DMS53 treated with DMSO at 0.1 percent for 48 hours (cell line): ENCODE results near the gene SDK1.

Experiments
- DNase-seq: peaks from one replicate; lab custom pipeline; 2025; ENCODE audit not compliant: unreplicated experiment; lab: John Stamatoyannopoulos, UW

Gene SDK1

DNA sequence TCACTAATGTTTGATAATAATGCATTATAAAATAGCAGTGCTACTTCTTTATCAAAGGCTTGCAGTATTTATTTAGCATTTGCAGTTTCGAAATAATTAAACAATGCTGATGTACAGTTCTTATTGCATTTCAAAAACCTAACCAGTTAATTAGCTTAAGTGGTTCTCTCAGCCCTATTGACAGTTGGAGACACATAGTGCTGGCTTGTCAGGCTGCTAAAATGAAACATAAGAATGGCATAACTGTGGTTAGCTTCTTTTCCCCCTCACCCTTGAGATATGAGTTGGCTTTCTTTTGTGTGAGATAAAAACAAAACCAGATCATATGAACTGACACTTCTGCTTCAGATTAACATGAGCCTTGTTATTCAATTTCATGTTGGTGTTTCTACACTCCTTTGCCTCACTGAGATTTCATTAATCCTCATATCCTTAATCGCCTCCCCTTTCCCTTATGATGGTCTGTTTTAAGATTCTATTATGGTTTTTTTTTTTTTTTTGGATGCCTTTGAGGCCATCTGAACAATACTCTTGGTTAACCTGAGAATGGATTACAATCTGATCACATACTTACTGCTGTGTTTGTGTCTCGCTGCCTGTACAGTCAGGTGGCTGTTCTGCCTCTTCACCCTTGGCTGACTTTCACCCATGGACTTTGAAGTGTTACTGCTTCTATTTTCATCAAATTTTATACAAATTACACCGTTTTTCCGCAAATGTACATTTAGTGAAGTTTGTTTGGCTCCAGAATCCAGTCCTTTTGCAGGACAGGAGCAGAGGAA lies 108.0 kb downstream of the SDK1 start:
- DNase-seq: no peak

DNA sequence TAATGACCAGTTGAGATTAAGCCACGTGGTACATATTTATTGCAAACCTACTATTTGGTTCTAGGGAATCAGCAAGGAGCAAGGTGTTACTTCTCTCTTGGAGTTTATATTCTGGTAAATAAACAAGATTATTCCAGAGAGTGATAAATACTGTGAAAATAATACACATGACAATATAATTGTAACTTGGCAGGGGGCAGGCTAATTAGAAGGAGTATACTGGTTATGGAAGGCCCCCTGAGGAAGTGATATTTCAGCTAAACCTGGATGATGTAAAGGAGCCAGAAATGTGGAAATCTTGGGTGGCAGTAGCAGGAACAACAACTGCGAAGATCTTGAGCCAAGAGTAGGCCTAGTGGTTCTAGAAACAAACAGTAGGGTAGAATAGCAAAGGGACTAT lies 111.8 kb downstream of the SDK1 start:
- no peak for DNase-seq

DNA sequence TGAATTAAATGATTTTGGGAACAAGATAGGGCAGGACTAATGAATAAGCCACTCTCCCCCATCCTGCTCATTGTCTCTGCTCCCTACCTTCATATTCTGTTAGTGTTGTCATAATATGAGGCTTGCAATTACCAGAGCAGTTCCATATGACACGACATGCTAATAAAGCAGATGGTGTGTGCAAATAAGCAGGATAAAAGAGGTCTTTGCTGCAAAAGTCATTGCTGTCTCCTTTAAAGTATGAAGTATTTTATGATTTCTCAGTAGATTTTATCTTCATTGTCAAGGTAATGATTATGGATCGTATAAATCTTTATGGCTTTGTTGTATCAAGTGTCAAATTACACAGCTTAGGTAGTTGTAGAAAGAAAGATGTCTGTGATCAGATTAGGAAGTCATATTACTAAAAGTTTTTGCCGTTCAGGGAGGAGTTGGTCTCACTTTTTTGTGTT lies 114.8 kb downstream of the SDK1 start:
- no peak for DNase-seq

DNA sequence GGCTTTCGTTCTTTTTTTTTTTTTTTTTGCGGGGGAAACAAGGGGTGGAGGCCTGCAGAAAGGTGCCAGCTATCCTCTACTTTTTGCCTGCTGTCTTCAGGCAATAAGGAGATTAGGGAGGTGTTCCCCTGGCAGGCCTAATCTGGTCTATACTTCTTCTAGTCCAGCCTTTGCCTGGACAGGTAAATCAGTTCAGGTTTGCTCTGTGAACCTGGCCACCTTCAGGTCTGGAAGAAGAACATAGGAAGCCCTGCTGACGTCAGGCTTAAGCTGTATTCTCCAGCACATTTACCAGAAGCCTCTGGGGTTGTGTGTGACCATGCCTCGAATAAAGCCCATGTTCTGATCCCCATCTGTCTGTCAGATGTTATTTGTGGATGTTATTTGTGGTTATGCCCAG lies 115.4 kb downstream of the SDK1 start:
- DNase-seq: no peak

DNA sequence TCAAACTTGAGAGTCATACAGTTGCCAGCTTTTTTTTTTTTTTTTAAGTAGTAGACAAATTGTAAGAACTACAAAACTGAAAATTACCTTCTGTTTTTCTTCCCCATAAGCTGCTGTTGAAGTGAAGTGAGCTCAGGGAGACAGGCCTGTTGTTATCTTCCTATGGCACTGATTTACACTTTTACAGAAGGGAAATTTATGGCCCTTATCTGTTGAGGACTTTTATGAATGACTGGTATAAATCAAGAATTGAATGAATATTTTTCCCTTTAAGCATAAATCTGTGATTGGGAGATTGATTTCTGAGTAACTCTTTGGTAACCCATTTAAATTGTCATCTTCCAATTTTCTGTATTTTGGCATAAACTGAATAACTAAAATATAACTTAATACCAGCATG lies 124.0 kb downstream of the SDK1 start:
- DNase-seq: no peak

DNA sequence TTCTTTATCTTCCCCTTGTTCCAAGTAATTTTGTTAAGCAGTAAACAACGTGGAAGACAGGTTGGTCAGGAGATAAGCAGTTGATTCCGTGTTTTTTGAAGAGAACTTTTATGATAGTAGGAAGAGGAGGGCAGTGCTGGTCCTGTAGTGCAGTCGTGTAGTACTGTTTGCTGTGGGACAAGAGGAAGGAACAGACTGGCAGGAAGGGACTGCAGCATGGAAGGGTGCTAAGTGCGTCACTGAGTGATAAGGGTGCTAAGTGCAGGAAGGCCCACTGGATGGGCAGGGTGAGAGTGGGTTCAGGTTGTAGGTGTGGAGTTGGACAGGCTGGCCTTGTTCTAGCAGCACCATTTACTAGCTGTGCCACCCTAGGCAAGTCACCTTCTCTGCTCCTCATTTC lies 125.0 kb downstream of the SDK1 start:
- no peak for DNase-seq

DNA sequence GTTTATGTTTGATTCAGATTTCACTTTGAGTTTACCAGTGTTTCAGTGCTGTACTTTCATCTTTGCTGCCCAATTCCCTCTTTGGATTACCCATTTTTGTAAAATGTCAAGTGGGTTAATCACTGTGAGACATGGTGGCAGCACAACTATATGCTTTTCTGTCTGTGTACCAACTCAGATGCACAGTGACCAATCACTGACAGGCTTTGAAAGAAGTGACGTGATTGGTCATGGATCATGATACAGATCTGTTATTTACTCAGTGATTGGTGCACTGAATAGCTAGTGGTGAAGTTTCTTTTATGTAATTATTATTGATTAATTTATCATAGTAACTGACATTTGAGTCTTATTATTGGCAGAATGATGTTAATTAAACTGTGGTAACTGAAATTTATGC lies 126.9 kb downstream of the SDK1 start:
- no peak for DNase-seq

DNA sequence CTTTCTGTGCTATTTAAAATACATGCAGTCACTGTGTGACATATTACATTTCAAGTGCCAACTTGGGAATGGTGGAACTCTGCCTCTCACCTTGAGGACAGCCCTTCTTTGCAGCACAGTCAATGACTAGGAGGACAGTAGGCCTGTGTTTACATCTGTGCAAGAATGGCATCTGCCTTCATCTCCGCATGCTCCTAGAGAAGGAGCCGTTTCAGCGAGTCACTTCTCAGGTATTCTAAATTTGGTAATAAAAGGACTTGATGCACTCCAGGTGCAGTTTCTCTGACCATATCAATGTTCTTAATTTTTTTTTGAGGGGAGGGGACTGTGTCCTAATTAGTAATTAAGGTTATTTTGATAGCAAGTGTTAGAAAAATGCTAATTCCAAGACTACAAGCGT lies 128.9 kb downstream of the SDK1 start:
- DNase-seq: no peak

DNA sequence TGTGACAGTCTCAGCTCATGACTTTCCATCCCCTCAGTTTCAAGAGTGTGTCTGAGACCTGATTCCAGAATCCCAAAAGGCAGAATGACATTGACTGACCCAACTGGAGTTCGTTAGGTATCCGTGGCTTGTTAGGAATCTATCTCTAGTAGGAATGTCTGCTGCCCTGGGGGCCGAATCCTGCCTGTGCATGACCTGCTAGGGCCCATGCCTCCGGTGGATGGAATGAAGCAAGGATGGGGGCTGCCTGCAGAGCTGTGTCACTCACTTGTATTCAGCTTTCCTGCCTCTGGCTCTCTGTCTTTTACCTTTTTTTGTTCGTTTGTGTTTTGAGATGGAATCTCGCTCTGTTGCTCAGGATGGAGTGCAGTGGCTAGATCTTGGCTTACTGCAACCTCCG lies 129.5 kb downstream of the SDK1 start:
- no peak for DNase-seq

DNA sequence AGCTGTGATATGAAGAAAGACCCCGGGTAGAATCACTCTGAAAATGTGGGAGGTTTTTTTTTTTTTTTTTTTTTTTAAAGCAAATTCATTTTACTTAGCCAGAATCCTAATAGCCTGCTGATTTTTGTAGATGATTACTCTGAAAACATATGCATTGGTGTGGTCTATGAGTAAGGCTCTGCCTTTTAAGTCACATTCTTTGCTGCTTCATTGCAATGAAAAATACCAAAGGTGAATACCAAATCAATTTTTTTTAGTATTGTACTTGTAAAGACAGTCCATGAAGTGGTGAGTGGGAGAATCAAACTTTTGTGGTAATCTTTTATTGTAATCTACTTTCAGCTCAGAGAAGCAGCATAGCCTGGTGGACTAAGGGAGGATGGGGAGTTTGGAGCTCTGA lies 130.3 kb downstream of the SDK1 start:
- DNase-seq: no peak

DNA sequence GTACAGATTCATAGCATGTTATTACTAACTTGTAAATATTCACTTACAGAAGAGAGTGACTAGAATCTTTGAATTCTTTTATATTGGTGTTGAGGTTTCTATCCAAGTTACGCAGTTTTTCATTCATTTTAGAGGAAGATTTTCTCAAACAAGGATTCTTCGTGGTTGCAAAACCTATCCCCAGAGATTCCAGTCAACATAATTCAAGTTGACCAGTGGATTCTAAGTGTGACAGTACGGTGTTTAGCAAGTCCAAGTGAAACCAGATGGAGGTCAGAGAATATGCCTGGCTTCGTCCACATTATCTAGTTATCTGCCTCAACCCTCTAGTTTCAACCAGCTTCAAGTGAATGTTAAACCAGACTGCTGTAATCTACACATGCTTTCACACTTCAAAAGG lies 131.9 kb downstream of the SDK1 start:
- DNase-seq: no peak

DNA sequence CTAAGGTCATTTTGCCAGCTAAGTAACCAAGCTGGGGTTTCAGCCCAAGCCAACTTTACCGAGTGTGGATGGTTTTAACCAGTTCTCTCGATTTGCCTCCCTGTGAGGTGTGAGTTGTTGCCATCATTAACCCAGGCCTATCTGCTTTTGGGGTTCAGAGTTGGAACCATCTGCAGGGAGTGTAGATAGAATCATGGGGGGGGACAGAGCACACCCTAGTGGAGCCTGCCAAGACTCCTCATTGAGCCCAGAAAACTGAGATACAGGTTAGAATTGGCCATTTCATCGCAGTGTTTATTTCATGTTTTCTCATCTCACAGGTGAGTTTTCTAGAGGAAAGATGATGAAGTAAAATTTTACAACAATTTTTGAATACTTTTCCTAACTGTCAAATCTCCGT lies 133.6 kb downstream of the SDK1 start:
- DNase-seq: no peak

DNA sequence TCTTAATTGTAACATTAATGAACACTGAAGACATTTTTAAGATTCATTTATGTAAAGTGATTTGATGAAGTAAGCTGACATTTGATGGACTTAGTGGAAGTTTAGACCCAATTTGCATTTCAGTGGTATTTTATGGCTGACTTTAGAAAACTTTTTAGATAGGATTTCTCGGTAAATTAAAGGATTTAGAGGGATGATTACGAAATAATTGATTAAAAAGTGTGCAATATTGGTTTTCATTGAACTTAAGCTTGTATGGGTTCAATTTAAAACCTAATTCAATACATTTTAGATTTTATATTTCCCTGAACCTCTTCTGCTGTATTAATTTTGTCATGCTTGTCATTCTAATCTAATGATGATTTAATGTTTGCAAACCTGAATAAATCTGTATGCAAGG lies 135.1 kb downstream of the SDK1 start:
- no peak for DNase-seq

DNA sequence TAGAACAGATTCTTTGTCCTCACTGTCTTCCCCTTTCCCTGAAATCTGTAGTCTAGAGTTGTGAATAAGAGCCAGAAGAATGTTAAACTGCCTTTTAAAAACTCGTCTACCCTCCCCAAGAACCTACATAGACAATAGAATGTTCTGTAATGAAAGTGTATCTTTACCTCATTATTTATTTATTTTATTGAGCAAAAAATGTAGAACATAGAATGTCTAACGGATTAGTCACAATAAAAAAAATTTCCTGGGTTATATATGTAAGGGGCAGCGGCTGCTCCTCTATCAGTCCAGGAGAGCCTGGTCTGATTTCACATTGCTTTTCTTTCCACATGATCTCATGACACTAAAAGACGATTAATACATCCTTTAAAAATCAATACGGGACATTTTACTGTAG lies 135.7 kb downstream of the SDK1 start:
- no peak for DNase-seq

DNA sequence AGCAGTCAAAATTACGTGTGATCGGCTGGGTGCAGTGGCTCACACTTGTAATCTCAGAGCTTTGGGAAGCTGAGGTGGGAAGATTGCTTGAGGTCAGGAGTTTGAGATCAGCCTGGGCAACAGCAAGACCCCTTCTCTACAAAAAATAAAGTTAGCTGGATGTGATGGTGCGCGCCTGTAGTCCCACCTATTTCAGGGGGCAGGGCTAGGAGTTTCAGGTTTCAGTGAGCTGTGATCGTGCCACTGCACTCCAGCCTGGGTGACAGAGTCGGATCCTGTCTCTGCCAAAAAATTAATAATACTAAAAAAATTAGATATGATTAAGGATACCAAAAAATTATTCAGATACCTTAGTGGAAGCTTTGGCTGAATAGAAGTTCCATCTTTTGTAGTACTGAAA lies 136.4 kb downstream of the SDK1 start:
- DNase-seq: no peak

DNA sequence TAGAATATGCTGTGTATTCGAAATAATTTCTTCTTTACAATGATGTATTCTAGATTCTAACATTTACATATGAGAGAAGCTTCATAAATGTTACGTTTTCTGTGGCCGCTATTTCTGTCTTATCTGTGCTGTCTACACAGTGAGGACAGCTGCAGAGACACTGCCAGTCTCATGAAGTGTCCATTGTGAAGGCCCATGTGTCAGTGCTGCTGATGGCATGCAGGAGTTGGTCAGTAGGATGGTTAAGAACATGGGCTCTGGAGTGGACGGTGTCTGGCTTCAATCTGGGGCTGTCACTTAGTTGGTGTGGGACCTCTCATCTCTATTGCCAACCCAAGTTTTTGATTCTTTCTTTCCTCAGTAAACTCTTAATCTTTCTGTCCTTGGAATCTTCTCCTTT lies 137.3 kb downstream of the SDK1 start:
- DNase-seq: no peak

DNA sequence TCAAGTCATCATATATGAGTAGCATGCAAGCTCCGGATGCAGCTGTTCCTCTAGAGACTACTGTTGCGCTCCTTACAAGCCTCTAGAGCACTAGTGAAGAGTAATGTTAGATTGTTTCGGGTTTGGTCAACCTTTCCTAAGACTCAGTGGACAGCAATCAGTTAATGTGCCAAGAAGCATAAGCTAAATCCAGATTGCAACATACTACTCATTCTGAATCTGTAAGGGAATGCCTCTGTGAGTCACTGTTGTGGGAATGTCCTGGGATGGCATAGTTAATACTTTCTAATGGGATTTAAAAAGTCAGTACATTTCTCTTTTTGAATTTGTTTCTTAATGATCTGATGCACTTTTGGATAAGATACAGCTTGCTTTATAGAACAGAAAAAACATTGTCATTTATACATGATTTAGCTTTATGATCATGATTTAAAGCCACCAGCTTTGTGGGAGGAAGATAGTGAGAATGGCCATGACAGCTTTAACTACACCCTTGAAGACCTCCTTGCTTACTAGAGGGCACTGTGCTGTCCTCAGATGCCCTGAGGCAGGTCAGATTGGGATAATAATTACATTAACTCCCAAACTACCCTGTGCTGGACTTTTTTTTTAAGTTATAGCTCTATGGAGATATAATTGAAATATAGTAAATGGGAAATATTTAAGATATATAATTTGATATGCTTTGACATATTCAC lies 138.4 kb downstream of the SDK1 start:
- DNase-seq: no peak

DNA sequence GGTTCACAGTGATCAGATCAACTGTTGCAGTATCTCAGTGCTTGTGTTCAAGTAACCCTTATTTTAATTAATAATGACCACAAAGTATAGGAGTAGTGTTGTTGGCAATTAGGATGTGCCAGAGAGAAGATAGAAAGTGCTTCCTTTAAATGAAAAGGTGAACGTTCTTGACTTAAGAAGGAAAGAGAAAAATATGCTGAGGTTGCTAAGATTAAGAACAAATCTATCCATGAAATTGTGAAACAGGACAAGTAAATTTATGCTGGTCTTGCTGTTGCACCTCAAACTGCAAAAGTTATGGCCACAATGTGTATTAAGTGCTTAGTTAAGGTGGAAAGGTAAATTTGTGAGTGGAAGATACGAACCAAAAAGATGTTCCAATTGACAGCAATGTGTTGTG lies 139.5 kb downstream of the SDK1 start:
- DNase-seq: no peak

DNA sequence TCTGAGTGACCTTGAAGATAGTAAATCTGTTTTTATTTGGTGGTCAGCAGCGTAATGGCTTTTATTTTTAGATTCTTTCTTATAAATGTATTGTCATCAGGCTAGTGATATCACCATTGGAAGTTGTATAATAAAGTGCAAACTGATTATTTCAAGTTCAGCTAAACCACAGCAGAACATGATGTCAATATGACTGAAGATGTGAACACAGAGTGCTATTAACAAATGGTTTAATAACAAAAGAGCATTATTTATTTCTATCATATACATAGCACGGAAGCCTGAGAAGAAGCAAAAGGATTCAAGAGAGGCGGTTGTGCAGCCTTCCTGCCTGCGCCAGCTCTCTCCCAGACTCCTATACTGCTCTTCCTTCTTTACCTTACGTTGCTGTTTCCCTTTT lies 142.7 kb downstream of the SDK1 start:
- no peak for DNase-seq

DNA sequence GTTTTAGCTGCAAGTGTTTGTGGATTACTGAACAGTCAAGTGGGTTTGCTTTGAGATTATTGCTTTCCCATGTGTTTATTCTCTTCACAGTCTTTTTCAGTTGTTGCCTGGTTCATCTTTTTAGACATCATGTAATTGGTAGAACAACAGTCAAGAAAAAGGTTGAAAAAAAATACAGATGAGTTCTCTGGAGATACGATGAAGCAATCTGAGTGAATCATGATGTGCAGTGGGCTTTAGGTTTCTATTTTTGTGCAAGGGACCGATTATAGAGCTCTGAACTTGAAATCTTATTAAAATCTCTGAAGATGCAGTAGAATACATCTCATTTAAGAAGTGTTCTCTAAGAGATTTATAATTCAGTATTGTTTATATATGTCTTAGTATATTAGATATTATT lies 145.7 kb downstream of the SDK1 start:
- DNase-seq: no peak

DNA sequence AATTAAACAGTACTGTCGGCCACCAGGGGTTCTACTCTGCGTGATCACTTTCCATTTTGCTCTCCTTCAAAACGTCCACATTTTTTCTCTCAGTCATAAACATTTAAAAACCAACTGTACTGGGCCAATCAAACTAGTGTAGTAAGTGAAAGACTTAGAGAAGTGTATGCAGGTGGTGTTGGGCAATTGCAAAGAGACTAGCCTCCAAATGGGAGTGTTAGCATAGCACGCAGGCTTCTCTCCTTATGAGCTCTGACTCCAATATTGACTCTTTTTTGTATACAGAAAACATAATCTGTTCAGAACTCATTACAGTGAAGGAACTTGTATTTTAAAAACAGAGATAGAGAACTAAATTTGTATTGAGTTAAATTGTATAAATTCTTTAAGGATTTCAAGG lies 150.6 kb downstream of the SDK1 start:
- DNase-seq: no peak

DNA sequence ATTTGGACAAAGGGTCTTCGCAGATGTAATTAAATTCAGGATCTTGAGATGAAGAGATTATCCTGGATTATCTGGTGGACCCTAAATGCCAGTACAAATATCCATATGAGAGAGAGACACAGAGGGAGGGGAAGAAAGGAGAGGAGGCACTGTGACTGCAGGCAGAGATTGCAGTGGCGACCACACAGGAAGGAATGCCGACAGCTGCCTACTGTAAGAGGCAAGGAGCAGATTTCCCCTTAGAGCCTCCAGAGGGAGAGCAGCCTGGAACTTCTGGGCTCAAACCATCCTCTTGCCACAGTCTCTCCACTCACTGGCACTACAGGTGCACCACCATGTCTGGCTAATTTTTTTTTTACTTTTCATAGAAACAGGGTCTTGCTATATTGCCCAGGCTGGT lies 152.3 kb downstream of the SDK1 start:
- DNase-seq: no peak
